ENCODE results near the gene EMP1.

GRCh38 chr12:13148485-13148847, 48.1 kb upstream of the EMP1 start:
- no peak for TF ChIP-seq PATZ1 (CRISPR knock-in tag; IDR thresholded peaks at IDR 0.05; ENCODE audit: borderline replicate concordance)
- no peak for TF ChIP-seq RARB (CRISPR knock-in tag; IDR thresholded peaks at IDR 0.05)
- TF ChIP-seq ZFP30 (CRISPR knock-in tag; IDR thresholded peaks at IDR 0.05), result no peak
- TF ChIP-seq POU6F1 (CRISPR knock-in tag; IDR thresholded peaks at IDR 0.05; ENCODE audit: borderline replicate concordance, low read depth), result no peak
- TF ChIP-seq CREB5 (CRISPR knock-in tag; IDR thresholded peaks at IDR 0.05; ENCODE audit: low read depth), result no peak
- no peak for TF ChIP-seq GLIS3 (CRISPR knock-in tag; IDR thresholded peaks at IDR 0.05)
- TF ChIP-seq BACH2 (CRISPR knock-in tag; IDR thresholded peaks at IDR 0.05; ENCODE audit: borderline replicate concordance), result no peak
- no peak for TF ChIP-seq ZNF565 (CRISPR knock-in tag; conservative IDR thresholded peaks at IDR 0.05; ENCODE audit: low read depth)
- no peak for TF ChIP-seq ZNF70 (CRISPR knock-in tag; IDR thresholded peaks at IDR 0.05)
- no peak for TF ChIP-seq TOX (CRISPR knock-in tag; IDR thresholded peaks at IDR 0.05; ENCODE audit: borderline replicate concordance)
- TF ChIP-seq ZNF8 (CRISPR knock-in tag; IDR thresholded peaks at IDR 0.05), result no peak
- TF ChIP-seq PPARA (CRISPR knock-in tag; IDR thresholded peaks at IDR 0.05; ENCODE audit: borderline replicate concordance), result no peak
- TF ChIP-seq TSHZ2 (CRISPR knock-in tag; IDR thresholded peaks at IDR 0.05), result no peak

Measured in SK-N-SH treated with all-trans-retinoic acid at 6 μM for 48 hours (cell line).